ENCODE data around the gene ZIK1. TPM values are rescaled to one million over a fixed set of nuclear protein-coding genes. Genes with fewer than 3 reads are reported as not detected.

ZIK1 gene
- total RNA-seq, 1 experiment from 2014 or later: not detected

DNA sequence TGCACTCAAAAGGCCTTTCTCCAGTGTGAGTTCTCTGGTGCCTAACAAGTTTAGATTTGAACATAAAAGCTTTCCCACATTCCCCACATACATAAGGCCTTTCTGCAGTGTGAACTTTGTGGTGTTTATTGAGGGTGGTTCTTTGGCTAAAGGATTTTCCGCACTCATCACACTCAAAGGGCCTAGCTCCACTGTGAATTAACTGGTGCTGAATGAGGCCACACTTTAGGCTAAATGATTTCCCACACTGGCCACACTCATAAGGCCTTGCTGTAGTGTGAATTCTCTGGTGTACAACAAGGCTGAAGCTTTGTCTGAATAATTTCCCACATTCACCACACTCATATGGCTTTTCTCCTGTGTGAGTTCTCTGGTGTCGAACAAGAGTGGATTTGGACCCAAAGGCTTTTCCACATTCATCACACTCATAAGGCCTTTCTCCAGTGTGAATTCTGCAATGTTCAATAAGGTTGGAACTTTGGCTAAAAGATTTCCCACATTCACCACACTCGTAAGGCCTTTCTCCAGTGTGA lies 11.5 kb upstream of the ZIK1 start:
- no peak for ATAC-seq
- Histone ChIP-seq H3K27me3 (ENCODE audit: insufficient read depth, low read length) (no peaks in the 10 kb centered on the region), H3K9me2 (ENCODE audit: insufficient read depth) (no peaks in the 10 kb centered on the region), H3K9me3 (ENCODE audit: control insufficient read depth in 1 of 2, insufficient read depth in 1 of 2, low read depth in 1 of 2, low read length in 2 of 2) (peaks cover 61 to 63% of the 10 kb centered on the region in 2 experiments; a peak in 3 of 4 replicates), H3K4me2 (ENCODE audit: low read length) (no peak overlapping the region), H3K27ac (ENCODE audit: low read depth, low read length) (no peak overlapping the region), H3K79me2 (ENCODE audit: insufficient read depth, low read length) (0 out of 2 replicates have a peak, but pooled peaks cover 2% of the 10 kb centered on the region), H4K20me1 (ENCODE audit: insufficient read depth) (no peaks in the 10 kb centered on the region), H3K9ac (ENCODE audit: low read length) (no peak overlapping the region), H2AFZ (ENCODE audit: low read depth, low read length, poor library complexity, severe bottlenecking) (no peak overlapping the region), H3K4me1 (ENCODE audit: control insufficient read depth in 1 of 2, insufficient read depth in 2 of 2, low read length in 2 of 2) (peaks cover 0 to 2% of the 10 kb centered on the region in 2 experiments; a peak in 1 of 4 replicates), H3K36me3 (ENCODE audit: control insufficient read depth in 1 of 2, insufficient read depth in 2 of 2, low read length in 2 of 2) (peaks cover 15 to 29% of the 10 kb centered on the region in 2 experiments), H3K4me3 (replicated peaks in 1 of 2; ENCODE audit: low read depth in 1 of 2, low read length in 2 of 2) (no peak overlapping the region)
- intact Hi-C loops (cut with micrococcal nuclease): loop anchor here (10.0 kb wide), 1 partner anchor 138 kb away; the partner anchor contains the start of gene ZNF749
- TF ChIP-seq ZNF274 (IDR thresholded peaks at IDR 0.05; ENCODE audit: low read depth, low read length) (peak; percentile 90), RAD21 (IDR thresholded peaks at IDR 0.05; ENCODE audit: low read depth) (no peak)
- no peak for DNase-seq (ENCODE audit: low read depth, low spot score)
- RAD21 ChIA-PET (ENCODE audit: low non-redundant PET in 1 of 2, low total read pairs in 2 of 2, uncharacterized antibody in 2 of 2, unreplicated experiment in 2 of 2): no interaction called here
- BruUV-seq (replicated peaks): no TSS peak
- POLR2A ChIA-PET: no interaction called here
- CTCF ChIA-PET: no interaction called here

DNA sequence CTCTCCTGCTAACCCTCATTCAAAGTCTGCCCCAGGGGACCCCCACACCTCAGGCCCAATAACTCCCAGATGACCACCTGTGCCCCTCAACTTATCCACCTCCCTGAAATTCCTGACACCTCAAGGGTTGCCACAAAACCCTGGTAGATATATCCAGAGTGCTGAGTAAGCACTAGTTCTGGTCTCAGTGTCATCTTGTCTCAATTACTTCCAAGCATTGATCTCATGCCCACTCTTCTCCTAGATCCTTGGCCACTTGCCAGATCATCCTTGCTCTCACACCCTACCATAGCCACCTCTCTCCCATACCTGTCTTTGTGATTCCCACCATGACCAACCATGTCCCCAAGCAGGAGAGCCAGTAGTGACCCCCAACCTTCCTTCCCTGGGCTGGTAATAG lies 7.3 kb upstream of the ZIK1 start:
- H3K9me2 ChIP-seq (ENCODE audit: insufficient read depth): no peaks in the 10 kb centered on the region
- H3K27me3 ChIP-seq (ENCODE audit: insufficient read depth, low read length): no peaks in the 10 kb centered on the region
- BruUV-seq (replicated peaks): no TSS peak
- H3K9me3 ChIP-seq (ENCODE audit: control insufficient read depth in 1 of 2, insufficient read depth in 1 of 2, low read depth in 1 of 2, low read length in 2 of 2): peaks cover 43 to 49% of the 10 kb centered on the region in 2 experiments; a peak in 3 of 4 replicates
- no peak for ATAC-seq
- H3K4me2 ChIP-seq (ENCODE audit: low read length): no peak overlapping the region
- ChIA-PET RAD21 (ENCODE audit: low non-redundant PET in 1 of 2, low total read pairs in 2 of 2, uncharacterized antibody in 2 of 2, unreplicated experiment in 2 of 2) (no interaction called here), POLR2A (no interaction called here), CTCF (no interaction called here)
- H2AFZ ChIP-seq (ENCODE audit: low read depth, low read length, poor library complexity, severe bottlenecking): no peak overlapping the region
- intact Hi-C loops (cut with micrococcal nuclease): loop anchor here (10.0 kb wide), 1 partner anchor 142 kb away; the partner anchor contains the start of gene ZNF749
- DNase-seq (ENCODE audit: low read depth, low spot score): no peak
- peaks cover 2 to 18% of the 10 kb centered on the region in 2 experiments; a peak in 3 of 4 replicates for H3K4me1 ChIP-seq (ENCODE audit: control insufficient read depth in 1 of 2, insufficient read depth in 2 of 2, low read length in 2 of 2)
- H4K20me1 ChIP-seq (ENCODE audit: insufficient read depth): no peaks in the 10 kb centered on the region
- peaks cover 10% of the 10 kb centered on the region; the same call in 1 of the 2 replicates for H3K79me2 ChIP-seq (ENCODE audit: insufficient read depth, low read length)
- H3K4me3 ChIP-seq (replicated peaks in 1 of 2; ENCODE audit: low read depth in 1 of 2, low read length in 2 of 2): no peak overlapping the region
- H3K9ac ChIP-seq (ENCODE audit: low read length): no peak overlapping the region
- no peak overlapping the region for H3K27ac ChIP-seq (ENCODE audit: low read depth, low read length)
- peaks cover 15 to 29% of the 10 kb centered on the region in 2 experiments for H3K36me3 ChIP-seq (ENCODE audit: control insufficient read depth in 1 of 2, insufficient read depth in 2 of 2, low read length in 2 of 2)
- no peak for TF ChIP-seq SIN3A (IDR thresholded peaks at IDR 0.05; ENCODE audit: low read depth)
- no peak for TF ChIP-seq ELF1 (IDR thresholded peaks at IDR 0.05; ENCODE audit: borderline replicate concordance, low read depth)
- TF ChIP-seq, protein P1, sequence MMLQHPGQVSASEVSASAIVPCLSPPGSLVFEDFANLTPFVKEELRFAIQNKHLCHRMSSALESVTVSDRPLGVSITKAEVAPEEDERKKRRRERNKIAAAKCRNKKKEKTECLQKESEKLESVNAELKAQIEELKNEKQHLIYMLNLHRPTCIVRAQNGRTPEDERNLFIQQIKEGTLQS (IDR thresholded peaks at IDR 0.05): no peak
- TF ChIP-seq TCF7L2 (IDR thresholded peaks at IDR 0.05; ENCODE audit: borderline replicate concordance, extremely low read depth, insufficient read depth, insufficient read length): no peak
- no peak for TF ChIP-seq CBX3 (IDR thresholded peaks at IDR 0.05; ENCODE audit: low read depth)
- no peak for TF ChIP-seq MAX (IDR thresholded peaks at IDR 0.05)
- no peak for TF ChIP-seq POLR2A (IDR thresholded peaks at IDR 0.05; ENCODE audit: borderline replicate concordance, extremely low read depth, insufficient read depth, insufficient read length)
- TF ChIP-seq CTCF (IDR thresholded peaks at IDR 0.05 in 2 of 3, conservative IDR thresholded peaks at IDR 0.05 in 1 of 3; ENCODE audit: borderline replicate concordance in 1 of 3, insufficient read depth in 1 of 3, low read depth in 2 of 3, low read length in 2 of 3): no peak
- no peak for TF ChIP-seq SP1 (IDR thresholded peaks at IDR 0.05; ENCODE audit: low read depth)
- no peak for TF ChIP-seq RAD21 (IDR thresholded peaks at IDR 0.05; ENCODE audit: low read depth)
